Endothelial cell of umbilical vein (primary cell): ENCODE data around the gene AK8. TPM values are rescaled to one million over a fixed set of nuclear protein-coding genes. Genes with fewer than 3 reads are reported as not detected.

Source experiments
- BruUV-seq: library from RNA; stranded (reverse); fragments of 400-500 nt; replicated peaks from 2 replicates; lab custom pipeline; 2021; lab: Mats Ljungman, UMichigan
- CTCF ChIA-PET: fragments of 300-600, 350-600 bp; sonication (Branson Sonifier 250); formaldehyde crosslinking; loops from one replicate; lab custom pipeline; 2021; ENCODE audit warnings: antibody characterized with exemption, inconsistent platforms; lab: Charles Lee
- POLR2A ChIA-PET: fragments of 300-600, 350-600 bp; sonication (Branson Sonifier 250); formaldehyde crosslinking; loops from one replicate; lab custom pipeline; 2021; ENCODE audit warnings: antibody characterized with exemption, inconsistent platforms; lab: Charles Lee
- DNase-seq: peaks from one replicate; pipeline ENCODE4 v3.0.0-alpha.2; 2011; ENCODE audit warnings: low read depth, low spot score
- FAIRE-seq: peaks from 2 replicates; lab custom pipeline; 2011; peaks lifted over from hg19 to GRCh38; lab: Jason Lieb, UNC
- H2AFZ ChIP-seq: 2 replicates; pipeline ENCODE4 v1.6.0; 2012; ENCODE audit warnings: low read depth, low read length, control low read depth, inconsistent platforms
- H3K27ac ChIP-seq: 2 replicates; pipeline ENCODE4 v1.5.1; 2011; ENCODE audit warnings: low read depth, mild to moderate bottlenecking, control low read depth, low read length, moderate library complexity; ENCODE audit not compliant: insufficient read depth
- H3K27me3 ChIP-seq, 2 experiments: 2 replicates each; pipeline versions ENCODE4 v1.6.0 to v1.6.1; 2011; ENCODE audit warnings: low read length in 2 of 2, mixed read lengths in 1 of 2; ENCODE audit not compliant: control insufficient read depth in 2 of 2, insufficient read depth in 2 of 2
- H3K36me3 ChIP-seq, 2 experiments: 2 replicates in 1 of 2; 3 replicates in 1 of 2; pipeline ENCODE4 v1.5.1; 2011; ENCODE audit warnings: low read length in 2 of 2, mild to moderate bottlenecking in 1 of 2, moderate library complexity in 1 of 2; ENCODE audit not compliant: control insufficient read depth in 2 of 2, insufficient read depth in 2 of 2; ENCODE audit errors: extremely low read depth in 1 of 2
- H3K4me1 ChIP-seq: 3 replicates; pipeline ENCODE4 v1.5.1; 2011; ENCODE audit warnings: mild to moderate bottlenecking, low read length; ENCODE audit not compliant: control insufficient read depth, insufficient read depth; ENCODE audit errors: extremely low read depth
- H3K4me2 ChIP-seq: 2 replicates; pipeline ENCODE4 v1.6.1; 2011; ENCODE audit warnings: low read length, control low read depth, mixed read lengths; ENCODE audit not compliant: insufficient read depth
- H3K4me3 ChIP-seq, 3 experiments: fragments of 200-600 bp in 1 of 3; sonication (generic), shearing (Covaris generic) in 1 of 3; replicated peaks in 1 of 3; 2 replicates each; pipeline ENCODE4 v1.5.1; 2011 to 2016; ENCODE audit warnings: control low read depth in 3 of 3, low read length in 3 of 3, mild to moderate bottlenecking in 2 of 3, inconsistent platforms in 1 of 3, low read depth in 1 of 3, moderate library complexity in 1 of 3; ENCODE audit not compliant: insufficient read depth in 1 of 3
- H3K79me2 ChIP-seq: 2 replicates; pipeline ENCODE4 v1.6.0; 2012; ENCODE audit warnings: low read length, inconsistent platforms; ENCODE audit not compliant: control insufficient read depth, insufficient read depth
- H3K9ac ChIP-seq: replicated peaks from 2 replicates; pipeline ENCODE3; 2011; ENCODE audit warnings: low read length, control low read depth; ENCODE audit not compliant: insufficient read depth; ENCODE audit errors: extremely low read depth
- H3K9me1 ChIP-seq: replicated peaks from 3 replicates; pipeline ENCODE4 v1.6.0; 2011; ENCODE audit warnings: mild to moderate bottlenecking, low read length; ENCODE audit not compliant: control insufficient read depth, insufficient read depth; ENCODE audit errors: extremely low read depth
- H3K9me3 ChIP-seq: replicated peaks from 2 replicates; pipeline ENCODE4 v1.5.1; 2012; ENCODE audit warnings: low read length, inconsistent platforms; ENCODE audit not compliant: control insufficient read depth, insufficient read depth
- H4K20me1 ChIP-seq: replicated peaks from 2 replicates; pipeline ENCODE3; 2011; ENCODE audit warnings: mild to moderate bottlenecking, low read length; ENCODE audit not compliant: control insufficient read depth, insufficient read depth; ENCODE audit errors: extremely low read depth
- CTCF ChIP-seq, 2 donors: IDR thresholded peaks; 1 replicate in 1 of 2; 2 replicates in 1 of 2; pipeline ENCODE4 v1.5.1; 2011; ENCODE audit warnings: low read length in 2 of 2, mild to moderate bottlenecking in 2 of 2, moderate library complexity in 2 of 2, control low read depth in 1 of 2, inconsistent platforms in 1 of 2, low read depth in 1 of 2; ENCODE audit not compliant: insufficient read depth in 1 of 2; ENCODE audit errors: extremely low read depth in 1 of 2
- EZH2 ChIP-seq: IDR thresholded peaks from 2 replicates; pipeline ENCODE4 v1.6.1; 2012; ENCODE audit warnings: borderline replicate concordance, low read depth, mild to moderate bottlenecking, moderate library complexity, low read length, inconsistent platforms; ENCODE audit not compliant: severe bottlenecking
- GATA2 ChIP-seq: IDR thresholded peaks from 2 replicates; pipeline ENCODE4 v1.7.0; 2011; ENCODE audit warnings: low read depth, mild to moderate bottlenecking, moderate library complexity, mixed read lengths, low read length; ENCODE audit not compliant: insufficient read length, insufficient read depth
- JUN ChIP-seq: IDR thresholded peaks from 2 replicates; pipeline ENCODE4 v1.6.1; 2011; ENCODE audit warnings: borderline replicate concordance, low read depth; ENCODE audit not compliant: insufficient read length, insufficient read depth
- POLR2A ChIP-seq: IDR thresholded peaks from 2 replicates; pipeline ENCODE4 v1.6.1; 2012; ENCODE audit warnings: low read depth, mild to moderate bottlenecking, control low read depth, low read length
- POLR2AphosphoS5 ChIP-seq: IDR thresholded peaks from 2 replicates; pipeline ENCODE4 v1.6.1; 2012; ENCODE audit warnings: low read depth, mild to moderate bottlenecking, control low read depth, low read length, moderate library complexity; ENCODE audit not compliant: insufficient read depth
- dilution Hi-C: fragments of 300-500 bp; cut with MboI; formaldehyde crosslinking; loops from one replicate; pipeline ENCODE4 v1.15.0; 2019; ENCODE audit warnings: low sequenced_read_pairs; ENCODE audit not compliant: extremely low pct_ligation_motif_present
- intact Hi-C: fragments of 100-400 bp; cut with micrococcal nuclease; formaldehyde crosslinking; loops from one replicate; pipeline ENCODE4 v1.10.0; 2022
- polyA plus RNA-seq, 4 experiments: library from polyadenylated mRNA; depleted of rRNA in 3 of 4; stranded (reverse) in 3 of 4; unstranded in 1 of 4; fragments of >200 nt; gene quantifications; 2 replicates each; pipeline versions ENCODE4 v1.2.1 to v1.2.3, GENCODE V29; 2011 to 2012; ENCODE audit warnings: missing spikeins in 1 of 4
- total RNA-seq: library from RNA; stranded (reverse); gene quantifications from 2 replicates; pipeline ENCODE4 v1.2.3, GENCODE V29; 2021

The AK8 gene
- total and polyA plus RNA-seq, 2 donors (not counting 3 experiments of a cell fraction or from before 2014, with no cell fraction given): 0.06 TPM; not detected in 1

DNA sequence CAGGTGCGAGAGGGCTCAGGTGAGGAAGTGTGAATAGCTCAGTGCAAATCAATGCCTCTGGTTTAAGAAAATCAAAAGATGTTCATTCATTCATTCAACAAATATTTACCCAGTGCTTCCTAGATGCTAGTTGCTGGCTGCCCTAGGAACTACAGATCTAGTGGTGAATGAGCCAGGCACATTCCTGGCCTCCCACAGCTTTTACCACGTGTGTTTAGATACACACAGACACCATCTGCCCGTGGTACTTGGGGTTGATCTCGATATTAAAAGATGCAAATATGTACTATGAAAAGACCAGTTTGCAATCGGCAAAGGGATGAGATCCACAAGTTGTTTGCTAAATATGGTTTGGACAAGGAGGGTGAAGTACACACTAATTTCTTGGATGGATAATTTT, 129.6 kb downstream of the AK8 start:
- FAIRE-seq (no peak), DNase-seq (no peak)
- intact Hi-C loops (no loop called here), dilution Hi-C loops (no loop called here)
- H3K9me3 ChIP-seq: no peaks in the 10 kb centered on the region
- H3K27me3 ChIP-seq: peaks cover 28% of the 10 kb centered on the region in 2 experiments
- H3K27ac ChIP-seq: no peak overlapping the region
- no peak overlapping the region for H3K9ac ChIP-seq
- no peaks in the 10 kb centered on the region for H3K36me3 ChIP-seq
- ChIA-PET POLR2A (no interaction called here), CTCF (no interaction called here)
- H2AFZ ChIP-seq: no peak overlapping the region
- no peak overlapping the region for H3K4me3 ChIP-seq
- H3K79me2 ChIP-seq: no peaks in the 10 kb centered on the region
- no peaks in the 10 kb centered on the region for H3K9me1 ChIP-seq
- BruUV-seq: no TSS peak
- no peaks in the 10 kb centered on the region for H3K4me1 ChIP-seq
- TF ChIP-seq JUN: no peak
- TF ChIP-seq POLR2AphosphoS5: no peak
- TF ChIP-seq EZH2: no peak
- TF ChIP-seq CTCF (IDR thresholded peaks at IDR 0.05; ENCODE audit: extremely low read depth in 1 of 2, insufficient read depth in 1 of 2, low read depth in 1 of 2, low read length in 2 of 2): no peak
- TF ChIP-seq GATA2: no peak
- no peak for TF ChIP-seq POLR2A
- no peak overlapping the region for H3K4me2 ChIP-seq
- no peaks in the 10 kb centered on the region for H4K20me1 ChIP-seq
